ENCODE measurements around the gene IL10RB. TPM values are rescaled to one million over a fixed set of nuclear protein-coding genes. Genes with fewer than 3 reads are reported as not detected.

IL10RB gene
- total RNA-seq, 1 experiment from 2014 or later: 18.2 TPM

DNA sequence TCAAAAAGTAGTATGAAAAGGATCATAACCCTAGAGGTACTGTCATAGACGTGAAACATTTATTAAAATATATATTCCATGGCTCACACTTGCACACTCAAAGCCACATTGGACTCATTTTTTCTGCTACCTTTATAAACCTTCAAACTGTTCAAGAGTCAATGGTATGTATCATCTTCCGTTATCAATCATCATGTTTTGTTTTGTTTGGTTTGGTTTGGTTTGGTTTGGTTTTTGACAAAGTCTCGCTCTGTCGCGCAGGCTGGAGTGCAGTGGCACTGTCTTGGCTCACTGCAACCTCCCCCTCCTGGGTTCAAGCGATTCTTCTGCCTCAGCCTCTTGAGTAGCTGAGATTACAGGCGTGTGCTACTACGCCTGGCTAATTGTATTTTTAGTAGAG, 34.6 kb upstream of the IL10RB start:
- TSS peak; percentile 47 for BruUV-seq (replicated peaks)
- H3K4me1 Mint-ChIP-seq (ENCODE audit: low read depth, unreplicated experiment): peaks cover 37% of the 10 kb centered on the region
- peaks cover 22% of the 10 kb centered on the region for H3K36me3 Mint-ChIP-seq (ENCODE audit: insufficient read depth, unreplicated experiment)
- CTCF ChIA-PET: no interaction called here
- no peak for TF ChIP-seq CTCF (IDR thresholded peaks at IDR 0.05; ENCODE audit: unreplicated experiment)
- peak overlapping the region; percentile 12 for H3K27ac Mint-ChIP-seq (ENCODE audit: unreplicated experiment)
- H3K9me3 Mint-ChIP-seq (ENCODE audit: low read depth, unreplicated experiment): no peaks in the 10 kb centered on the region
- H3K4me3 Mint-ChIP-seq (ENCODE audit: low read depth, unreplicated experiment): peak overlapping the region; percentile 77
- H3K27me3 Mint-ChIP-seq (ENCODE audit: unreplicated experiment): no peaks in the 10 kb centered on the region
- DNase-seq: no peak
- intact Hi-C loops (cut with micrococcal nuclease; ENCODE audit: unreplicated experiment): no loop called here

GRCh38 chr21:33232291-33233034, 33.7 kb upstream of the IL10RB start:
- no peaks in the 10 kb centered on the region for H3K27me3 Mint-ChIP-seq (ENCODE audit: unreplicated experiment)
- BruUV-seq (replicated peaks): no TSS peak
- peaks cover 26% of the 10 kb centered on the region for H3K36me3 Mint-ChIP-seq (ENCODE audit: insufficient read depth, unreplicated experiment)
- peak overlapping the region; percentile 77 for H3K4me3 Mint-ChIP-seq (ENCODE audit: low read depth, unreplicated experiment)
- H3K9me3 Mint-ChIP-seq (ENCODE audit: low read depth, unreplicated experiment): no peaks in the 10 kb centered on the region
- H3K4me1 Mint-ChIP-seq (ENCODE audit: low read depth, unreplicated experiment): peaks cover 27% of the 10 kb centered on the region
- CTCF ChIA-PET: no interaction called here
- no peak for TF ChIP-seq CTCF (IDR thresholded peaks at IDR 0.05; ENCODE audit: unreplicated experiment)
- intact Hi-C loops (cut with micrococcal nuclease; ENCODE audit: unreplicated experiment): no loop called here
- DNase-seq: no peak
- H3K27ac Mint-ChIP-seq (ENCODE audit: unreplicated experiment): peak overlapping the region; percentile 39

GRCh38 chr21:33234635-33235520, 31.3 kb upstream of the IL10RB start:
- Mint-ChIP-seq H3K4me1 (ENCODE audit: low read depth, unreplicated experiment) (peaks cover 28% of the 10 kb centered on the region), H3K4me3 (ENCODE audit: low read depth, unreplicated experiment) (no peak overlapping the region), H3K9me3 (ENCODE audit: low read depth, unreplicated experiment) (no peaks in the 10 kb centered on the region), H3K27ac (ENCODE audit: unreplicated experiment) (no peak overlapping the region), H3K27me3 (ENCODE audit: unreplicated experiment) (no peaks in the 10 kb centered on the region), H3K36me3 (ENCODE audit: insufficient read depth, unreplicated experiment) (peaks cover 26% of the 10 kb centered on the region)
- TF ChIP-seq CTCF (IDR thresholded peaks at IDR 0.05; ENCODE audit: unreplicated experiment): no peak
- intact Hi-C loops (cut with micrococcal nuclease; ENCODE audit: unreplicated experiment): no loop called here
- DNase-seq: no peak
- CTCF ChIA-PET: interaction anchor here (0.6 kb wide), 1 partner anchor 197 kb away, joined by 3 read pairs; no protein-coding TSS in a partner anchor
- no TSS peak for BruUV-seq (replicated peaks)

DNA sequence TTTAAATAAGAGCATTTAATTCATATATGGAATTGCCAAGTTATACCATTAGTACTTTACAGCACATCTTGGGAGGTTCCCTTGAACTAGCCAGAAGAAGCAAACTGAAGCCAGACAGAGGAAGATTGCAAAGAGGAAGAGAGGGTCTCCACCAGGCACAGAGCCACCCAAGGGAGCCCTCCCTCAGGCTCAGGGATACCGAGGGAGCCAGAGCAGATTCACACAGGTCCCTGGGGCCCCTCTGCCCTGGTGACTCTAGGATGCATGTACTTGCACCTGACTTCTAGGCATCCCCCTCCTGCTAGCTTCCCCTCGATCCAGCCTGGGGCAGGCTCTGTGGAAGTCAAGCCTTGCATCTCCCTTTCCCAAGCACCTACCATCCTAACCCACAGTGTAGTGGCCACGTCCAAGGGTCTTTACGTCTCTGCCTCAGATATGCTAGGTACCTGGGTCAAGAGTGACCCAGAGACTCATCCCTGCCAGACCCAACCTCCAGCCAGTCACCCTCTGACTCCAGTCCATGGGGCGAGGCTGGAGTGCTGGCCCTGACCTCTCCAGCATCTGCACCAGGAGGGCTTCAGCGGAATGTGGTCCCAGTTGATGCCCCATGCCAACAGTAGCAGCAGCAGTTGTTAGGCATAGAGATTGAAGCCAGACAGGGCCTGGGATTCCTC, 30.0 kb upstream of the IL10RB start:
- H3K27me3 Mint-ChIP-seq (ENCODE audit: unreplicated experiment): no peaks in the 10 kb centered on the region
- H3K36me3 Mint-ChIP-seq (ENCODE audit: insufficient read depth, unreplicated experiment): peaks cover 14% of the 10 kb centered on the region
- no peak for DNase-seq
- intact Hi-C loops (cut with micrococcal nuclease; ENCODE audit: unreplicated experiment): no loop called here
- BruUV-seq (replicated peaks): no TSS peak
- H3K27ac Mint-ChIP-seq (ENCODE audit: unreplicated experiment): no peak overlapping the region
- H3K4me3 Mint-ChIP-seq (ENCODE audit: low read depth, unreplicated experiment): no peak overlapping the region
- TF ChIP-seq CTCF (IDR thresholded peaks at IDR 0.05; ENCODE audit: unreplicated experiment): no peak
- peaks cover 31% of the 10 kb centered on the region for H3K4me1 Mint-ChIP-seq (ENCODE audit: low read depth, unreplicated experiment)
- CTCF ChIA-PET: no interaction called here
- H3K9me3 Mint-ChIP-seq (ENCODE audit: low read depth, unreplicated experiment): no peaks in the 10 kb centered on the region
